Panc1 (cell line): ENCODE data around the gene CLIC4. TPM values are rescaled to one million over a fixed set of nuclear protein-coding genes. Genes with fewer than 3 reads are reported as not detected.
A peak's percentile ranks its signal among the peaks of the same experiment; 100 is the strongest.
"Not testable (repeated sequence)": the region's sequence is repeated elsewhere in the genome, so short reads cannot be mapped to it uniquely, and the experiment has no call there.

Source experiments
- ATAC-seq: fragments of 200-7000 bp; cut with Tn5 transposase; 2 replicates; pipeline ENCODE4 v1.9.1; 2020; ENCODE audit warnings: mild to moderate bottlenecking, moderate library complexity
- BruUV-seq: library from RNA; stranded (reverse); fragments of 400-500 nt; replicated peaks from 2 replicates; lab custom pipeline; 2021; lab: Mats Ljungman, UMichigan
- CTCF ChIA-PET: fragments of 300-600 bp; sonication (Branson Sonifier 250); formaldehyde crosslinking; loops from one replicate; lab custom pipeline; 2022; ENCODE audit warnings: antibody characterized with exemption; lab: Charles Lee
- POLR2A ChIA-PET: fragments of 300-600 bp; sonication (Branson Sonifier 250); formaldehyde crosslinking; loops from one replicate; lab custom pipeline; 2022; ENCODE audit warnings: antibody characterized with exemption; lab: Charles Lee
- DNase-seq: peaks from one replicate; pipeline ENCODE4 v3.0.0-alpha.2; 2010; ENCODE audit warnings: low read depth, low spot score
- H3K27ac ChIP-seq: 2 replicates; pipeline ENCODE4 v1.5.1; 2011; ENCODE audit warnings: mild to moderate bottlenecking, low read length, inconsistent platforms
- H3K27me3 ChIP-seq: fragments of 200-500 bp; sonication (Bioruptor generic); 2 replicates; pipeline ENCODE4 v1.6.0; 2014; ENCODE audit warnings: low read length, inconsistent platforms; ENCODE audit not compliant: control insufficient read depth, insufficient read depth
- H3K36me3 ChIP-seq: fragments of 200-500 bp; sonication (Bioruptor generic); 2 replicates; pipeline ENCODE4 v1.5.1; 2014; ENCODE audit warnings: inconsistent platforms, mild to moderate bottlenecking, low read length, moderate library complexity; ENCODE audit not compliant: control insufficient read depth, insufficient read depth
- H3K4me1 ChIP-seq: 2 replicates; pipeline ENCODE4 v1.5.1; 2011; ENCODE audit warnings: inconsistent platforms, mild to moderate bottlenecking, low read length, moderate library complexity; ENCODE audit not compliant: control insufficient read depth, insufficient read depth
- H3K4me3 ChIP-seq, 2 experiments: 2 replicates each; pipeline ENCODE4 v1.5.1; 2011 to 2012; ENCODE audit warnings: low read depth in 2 of 2, low read length in 2 of 2, mild to moderate bottlenecking in 2 of 2, inconsistent platforms in 1 of 2, moderate library complexity in 1 of 2
- H3K9me3 ChIP-seq: fragments of 200-500 bp; sonication (Bioruptor generic); 2 replicates; pipeline ENCODE4 v1.5.1; 2014; ENCODE audit warnings: low read depth, mild to moderate bottlenecking, inconsistent platforms, low read length, moderate library complexity; ENCODE audit not compliant: control insufficient read depth, insufficient read depth
- CTCF ChIP-seq: fragments of 450-650 bp; IDR thresholded peaks from 2 replicates; pipeline ENCODE4 v1.5.1; 2017; ENCODE audit warnings: mild to moderate bottlenecking
- POLR2AphosphoS5 ChIP-seq: IDR thresholded peaks from 2 replicates; pipeline ENCODE4 v1.6.1; 2012; ENCODE audit warnings: mild to moderate bottlenecking, low read depth, low read length, moderate library complexity
- REST ChIP-seq, 2 experiments: IDR thresholded peaks; 2 replicates each; pipeline ENCODE4 v1.6.1; 2011 to 2012; ENCODE audit warnings: low read depth in 2 of 2, control low read depth in 1 of 2, low read length in 1 of 2, mild to moderate bottlenecking in 1 of 2, moderate library complexity in 1 of 2; ENCODE audit not compliant: insufficient read depth in 1 of 2
- SIN3A ChIP-seq: IDR thresholded peaks from 2 replicates; pipeline ENCODE4 v1.6.1; 2012; ENCODE audit warnings: low read depth, mild to moderate bottlenecking, low read length, moderate library complexity, borderline replicate concordance; ENCODE audit not compliant: insufficient read depth
- TCF7L2 ChIP-seq: IDR thresholded peaks from 2 replicates; pipeline ENCODE4 v1.6.1; 2011; ENCODE audit warnings: mild to moderate bottlenecking, low read depth, low read length, inconsistent platforms
- in situ Hi-C: cut with HindIII; loops from 2 replicates; pipeline ENCODE4 v1.10.0; 2016; ENCODE audit warnings: low sequenced_read_pairs, low pct_unique_long_range_greater_than_20kb
- intact Hi-C: fragments of 100-400 bp; cut with micrococcal nuclease; formaldehyde crosslinking; loops from one replicate; pipeline ENCODE4 v1.10.0; 2022; ENCODE audit not compliant: unreplicated experiment
- total RNA-seq: library from RNA; stranded (reverse); gene quantifications from one replicate; pipeline ENCODE4 v1.2.1, GENCODE V29; 2021; ENCODE audit not compliant: unreplicated experiment

Gene CLIC4
- total RNA-seq, 1 experiment from 2014 or later = 123 TPM

GRCh38 chr1:24820221-24820620, 75.0 kb downstream of the CLIC4 start:
- H3K4me3 ChIP-seq, ATAC-seq, DNase-seq, CTCF ChIA-PET, H3K9me3 ChIP-seq, H3K27ac ChIP-seq, H3K4me1 ChIP-seq, intact Hi-C loops, in situ Hi-C loops, H3K36me3 ChIP-seq, BruUV-seq, POLR2A ChIA-PET, H3K27me3 ChIP-seq: not testable (repeated sequence)

- no peak for DNase-seq
- ChIA-PET CTCF (interaction anchor here (0.7 kb wide), 1 partner anchor 122 kb away, joined by 5 read pairs; no protein-coding TSS in a partner anchor), POLR2A (no interaction called here)
- no peak overlapping the region for H3K27ac ChIP-seq
- BruUV-seq = TSS peak; percentile 45
- in situ Hi-C loops (no loop called here), intact Hi-C loops (no loop called here)
- H3K27me3 ChIP-seq = no peaks in the 10 kb centered on the region
- H3K4me1 ChIP-seq = no peaks in the 10 kb centered on the region
- H3K36me3 ChIP-seq = no peaks in the 10 kb centered on the region; the same call in none of the 2 replicates
- no peak overlapping the region for H3K4me3 ChIP-seq
- no peaks in the 10 kb centered on the region for H3K9me3 ChIP-seq
- no peak for ATAC-seq
- TF ChIP-seq SIN3A (no peak), CTCF (no peak), POLR2AphosphoS5 (no peak), TCF7L2 (no peak), REST (IDR thresholded peaks at IDR 0.05; ENCODE audit: insufficient read depth in 1 of 2, low read depth in 2 of 2, low read length in 1 of 2) (no peak)
Measured at GRCh38 chr1:24822887-24823286, 77.6 kb downstream of the CLIC4 start.

- H3K4me1 ChIP-seq, in situ Hi-C loops, H3K36me3 ChIP-seq, BruUV-seq, intact Hi-C loops, H3K9me3 ChIP-seq, H3K27ac ChIP-seq, DNase-seq, H3K4me3 ChIP-seq, ATAC-seq, H3K27me3 ChIP-seq: not testable (repeated sequence)
- POLR2A ChIA-PET = interaction anchor here (0.6 to 0.7 kb wide), 3 partner anchors 11 to 197 kb away, joined by 3 to 8 read pairs (median 7); no protein-coding TSS in a partner anchor
- CTCF ChIA-PET = interaction anchor here (0.7 kb wide), 1 partner anchor 123 kb away, joined by 5 read pairs; no protein-coding TSS in a partner anchor
Measured at GRCh38 chr1:24823486-24823885, 78.2 kb downstream of the CLIC4 start.
